ENCODE data around the gene ACADS. TPM values are rescaled to one million over a fixed set of nuclear protein-coding genes. Genes with fewer than 3 reads are reported as not detected.

ACADS gene
- total and polyA plus RNA-seq, 9 of the 15 experiments (the other 6 are each of a cell fraction or from before 2014, with no cell fraction given) = 0.06 to 20.3 (median 8.8) TPM

- TF ChIP-seq, protein P1, sequence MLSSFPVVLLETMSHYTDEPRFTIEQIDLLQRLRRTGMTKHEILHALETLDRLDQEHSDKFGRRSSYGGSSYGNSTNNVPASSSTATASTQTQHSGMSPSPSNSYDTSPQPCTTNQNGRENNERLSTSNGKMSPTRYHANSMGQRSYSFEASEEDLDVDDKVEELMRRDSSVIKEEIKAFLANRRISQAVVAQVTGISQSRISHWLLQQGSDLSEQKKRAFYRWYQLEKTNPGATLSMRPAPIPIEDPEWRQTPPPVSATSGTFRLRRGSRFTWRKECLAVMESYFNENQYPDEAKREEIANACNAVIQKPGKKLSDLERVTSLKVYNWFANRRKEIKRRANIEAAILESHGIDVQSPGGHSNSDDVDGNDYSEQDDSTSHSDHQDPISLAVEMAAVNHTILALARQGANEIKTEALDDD (IDR thresholded peaks at IDR 0.05) = no peak
- TF ChIP-seq HOXB6 (CRISPR knock-in tag; IDR thresholded peaks at IDR 0.05; ENCODE audit: borderline replicate concordance) (no peak), FOS (IDR thresholded peaks at IDR 0.05; ENCODE audit: extremely low read depth, insufficient read length) (peak; percentile 62), ZNF175 (CRISPR knock-in tag; IDR thresholded peaks at IDR 0.05; ENCODE audit: low read depth) (no peak), KLF10 (CRISPR knock-in tag; IDR thresholded peaks at IDR 0.05) (no peak), DNMT1 (IDR thresholded peaks at IDR 0.05) (no peak), CAMTA2 (CRISPR knock-in tag; conservative IDR thresholded peaks at IDR 0.05) (no peak), NCOA1 (IDR thresholded peaks at IDR 0.05; ENCODE audit: low read depth) (no peak), ZNF77 (CRISPR knock-in tag; IDR thresholded peaks at IDR 0.05) (no peak), ZNF124 (CRISPR knock-in tag; IDR thresholded peaks at IDR 0.05) (no peak), JUND (IDR thresholded peaks at IDR 0.05; ENCODE audit: borderline replicate concordance, low read depth, low read length) (peak; percentile 64; the same call in 1 of the 2 replicates), JUND (tag; IDR thresholded peaks at IDR 0.05; ENCODE audit: borderline replicate concordance, low read depth, low read length) (no peak), ZKSCAN8 (CRISPR knock-in tag; IDR thresholded peaks at IDR 0.05) (no peak), GTF3C2 (IDR thresholded peaks at IDR 0.05; ENCODE audit: borderline replicate concordance, extremely low read depth, insufficient read length) (no peak), EGR1 (conservative IDR thresholded peaks at IDR 0.05) (peak; percentile 88), HOMEZ (CRISPR knock-in tag; IDR thresholded peaks at IDR 0.05) (no peak), NFE2 (IDR thresholded peaks at IDR 0.05; ENCODE audit: low read depth) (no peak), HDAC1 (IDR thresholded peaks at IDR 0.05) (no peak), ESRRB (CRISPR knock-in tag; IDR thresholded peaks at IDR 0.05; ENCODE audit: borderline replicate concordance) (no peak), U2AF1 (optimal IDR thresholded peaks at IDR 0.05; ENCODE audit: low read depth, low read length) (no peak), ELF4 (CRISPR knock-in tag; IDR thresholded peaks at IDR 0.05) (no peak), NFIC (IDR thresholded peaks at IDR 0.05) (peak; percentile 24), NR2F6 (CRISPR knock-in tag; IDR thresholded peaks at IDR 0.05) (no peak), MAFF (IDR thresholded peaks at IDR 0.05; ENCODE audit: low read length) (no peak), EP400 (IDR thresholded peaks at IDR 0.05) (no peak)
- TF ChIP-seq, protein P2, sequence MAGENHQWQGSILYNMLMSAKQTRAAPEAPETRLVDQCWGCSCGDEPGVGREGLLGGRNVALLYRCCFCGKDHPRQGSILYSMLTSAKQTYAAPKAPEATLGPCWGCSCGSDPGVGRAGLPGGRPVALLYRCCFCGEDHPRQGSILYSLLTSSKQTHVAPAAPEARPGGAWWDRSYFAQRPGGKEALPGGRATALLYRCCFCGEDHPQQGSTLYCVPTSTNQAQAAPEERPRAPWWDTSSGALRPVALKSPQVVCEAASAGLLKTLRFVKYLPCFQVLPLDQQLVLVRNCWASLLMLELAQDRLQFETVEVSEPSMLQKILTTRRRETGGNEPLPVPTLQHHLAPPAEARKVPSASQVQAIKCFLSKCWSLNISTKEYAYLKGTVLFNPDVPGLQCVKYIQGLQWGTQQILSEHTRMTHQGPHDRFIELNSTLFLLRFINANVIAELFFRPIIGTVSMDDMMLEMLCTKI (IDR thresholded peaks at IDR 0.05; ENCODE audit: partially characterized antibody) = no peak
Measured at GRCh38 chr12:120686151-120686689, 39.4 kb upstream of the ACADS start (continued).

Data from K562 (cell line).